Activated CD4-positive, alpha-beta T cell treated with anti-CD3 and anti-CD28 coated beads for 36 hours (primary cell): ENCODE data around the gene CST4. TPM values are rescaled to one million over a fixed set of nuclear protein-coding genes. Genes with fewer than 3 reads are reported as not detected.
"Not testable (repeated sequence)": the region's sequence is repeated elsewhere in the genome, so short reads cannot be mapped to it uniquely, and the experiment has no call there.

Source experiments
- ATAC-seq: fragments of 200-7000 bp; cut with Tn5 transposase; one replicate; pipeline ENCODE4 v1.10.0; 2021; ENCODE audit warnings: mild to moderate bottlenecking, moderate library complexity
- CTCF ChIA-PET: fragments of 350-600 bp; sonication (Branson Sonifier 250); formaldehyde crosslinking; loops from one replicate; lab custom pipeline; 2021; ENCODE audit warnings: antibody characterized with exemption; lab: Charles Lee
- POLR2A ChIA-PET: fragments of 350-600 bp; sonication (Branson Sonifier 250); formaldehyde crosslinking; loops from one replicate; lab custom pipeline; 2021; ENCODE audit warnings: antibody characterized with exemption, inconsistent platforms; lab: Charles Lee
- DNase-seq: peaks from one replicate; pipeline ENCODE4 v3.0.0-alpha.2; 2020
- H3K27ac Mint-ChIP-seq: one replicate; pipeline ENCODE4 v1.8.0; 2021; ENCODE audit warnings: mixed read lengths
- H3K27me3 Mint-ChIP-seq: one replicate; pipeline ENCODE4 v1.8.0; 2021; ENCODE audit warnings: mixed read lengths
- H3K36me3 Mint-ChIP-seq: one replicate; pipeline ENCODE4 v1.8.0; 2021; ENCODE audit warnings: low read depth, mixed read lengths
- H3K4me1 Mint-ChIP-seq: one replicate; pipeline ENCODE4 v1.8.0; 2021; ENCODE audit warnings: mixed read lengths
- H3K4me3 Mint-ChIP-seq: one replicate; pipeline ENCODE4 v1.8.0; 2021; ENCODE audit warnings: mild to moderate bottlenecking, moderate library complexity, mixed read lengths
- H3K9me3 Mint-ChIP-seq: one replicate; pipeline ENCODE4 v1.8.0; 2021; ENCODE audit warnings: low read depth, mixed read lengths
- intact Hi-C, 2 experiments: fragments of 100-400 bp; cut with DNase I in 1 of 2; cut with micrococcal nuclease in 1 of 2; formaldehyde crosslinking; loops; one replicate each; pipeline versions ENCODE4 v1.14.2 to v1.15.1; 2022 to 2024; cut with DNase I, micrococcal nuclease
- total RNA-seq, 2 experiments: library from RNA; stranded (reverse); gene quantifications; one replicate each; pipeline ENCODE4 v1.2.3, GENCODE V29; 2021

The CST4 gene
- not detected for total RNA-seq

- H3K4me3 Mint-ChIP-seq, POLR2A ChIA-PET, CTCF ChIA-PET, H3K27me3 Mint-ChIP-seq, H3K9me3 Mint-ChIP-seq, H3K36me3 Mint-ChIP-seq, ATAC-seq, H3K27ac Mint-ChIP-seq, DNase-seq, H3K4me1 Mint-ChIP-seq, intact Hi-C loops: not testable (repeated sequence)
Observed at GRCh38 chr20:23688684-23689398, at the start of gene CST4. Gene CST4 (minus strand): TSS chr20:23689038. CDS start chr20:23688969, 69 bp downstream.

GRCh38 chr20:23735391-23735790 is 46.6 kb upstream of the CST4 start:
- DNase-seq, ATAC-seq, CTCF ChIA-PET, H3K4me1 Mint-ChIP-seq, H3K27ac Mint-ChIP-seq, intact Hi-C loops, H3K36me3 Mint-ChIP-seq, H3K27me3 Mint-ChIP-seq, POLR2A ChIA-PET, H3K9me3 Mint-ChIP-seq, H3K4me3 Mint-ChIP-seq: not testable (repeated sequence)

- CTCF ChIA-PET, ATAC-seq, H3K9me3 Mint-ChIP-seq, DNase-seq, H3K27ac Mint-ChIP-seq, H3K4me3 Mint-ChIP-seq, H3K36me3 Mint-ChIP-seq, H3K27me3 Mint-ChIP-seq, H3K4me1 Mint-ChIP-seq, intact Hi-C loops, POLR2A ChIA-PET: not testable (repeated sequence)
Observed at GRCh38 chr20:23734949-23735348, 46.1 kb upstream of the CST4 start.

GRCh38 chr20:23734440-23734839 is 45.6 kb upstream of the CST4 start:
- H3K4me3 Mint-ChIP-seq, H3K9me3 Mint-ChIP-seq, H3K27ac Mint-ChIP-seq, H3K4me1 Mint-ChIP-seq, H3K27me3 Mint-ChIP-seq, POLR2A ChIA-PET, ATAC-seq, CTCF ChIA-PET, intact Hi-C loops, H3K36me3 Mint-ChIP-seq, DNase-seq: not testable (repeated sequence)

- ChIA-PET POLR2A (no interaction called here), CTCF (no interaction called here)
- intact Hi-C loops, result no loop called here
- Mint-ChIP-seq H3K27ac (no peak overlapping the region), H3K9me3 (no peaks in the 10 kb centered on the region), H3K27me3 (peaks cover 5% of the 10 kb centered on the region), H3K4me3 (no peak overlapping the region), H3K4me1 (no peaks in the 10 kb centered on the region), H3K36me3 (no peaks in the 10 kb centered on the region)
- no peak for DNase-seq
- ATAC-seq, result no peak
Observed at GRCh38 chr20:23727016-23727415, 38.2 kb upstream of the CST4 start.

- intact Hi-C loops, result no loop called here
- CTCF ChIA-PET, result no interaction called here
- H3K36me3 Mint-ChIP-seq, result no peaks in the 10 kb centered on the region
- no peak for DNase-seq
- no peaks in the 10 kb centered on the region for H3K9me3 Mint-ChIP-seq
- POLR2A ChIA-PET, result no interaction called here
- no peak overlapping the region for H3K4me3 Mint-ChIP-seq
- H3K27me3 Mint-ChIP-seq, result peaks cover 3% of the 10 kb centered on the region
- no peak for ATAC-seq
- H3K27ac Mint-ChIP-seq, result no peak overlapping the region
- H3K4me1 Mint-ChIP-seq, result no peaks in the 10 kb centered on the region
Observed at GRCh38 chr20:23725102-23725501, 36.3 kb upstream of the CST4 start.

GRCh38 chr20:23723659-23724307 is 34.9 kb upstream of the CST4 start:
- H3K27ac Mint-ChIP-seq, H3K4me1 Mint-ChIP-seq, H3K36me3 Mint-ChIP-seq, H3K9me3 Mint-ChIP-seq, H3K4me3 Mint-ChIP-seq, intact Hi-C loops, POLR2A ChIA-PET, H3K27me3 Mint-ChIP-seq, CTCF ChIA-PET: not testable (repeated sequence)
- peak; percentile 61 for DNase-seq
- ATAC-seq, result peak; percentile 58

- H3K4me1 Mint-ChIP-seq, intact Hi-C loops, ATAC-seq, POLR2A ChIA-PET, H3K36me3 Mint-ChIP-seq, H3K27ac Mint-ChIP-seq, CTCF ChIA-PET, H3K4me3 Mint-ChIP-seq, H3K27me3 Mint-ChIP-seq, DNase-seq, H3K9me3 Mint-ChIP-seq: not testable (repeated sequence)
Observed at GRCh38 chr20:23722851-23723250, 34.0 kb upstream of the CST4 start.

GRCh38 chr20:23721962-23722361 is 33.1 kb upstream of the CST4 start:
- ChIA-PET CTCF (no interaction called here), POLR2A (no interaction called here)
- Mint-ChIP-seq H3K36me3 (no peaks in the 10 kb centered on the region), H3K27me3 (peaks cover 9% of the 10 kb centered on the region), H3K27ac (no peak overlapping the region), H3K4me3 (no peak overlapping the region), H3K4me1 (no peaks in the 10 kb centered on the region), H3K9me3 (no peaks in the 10 kb centered on the region)
- intact Hi-C loops, result no loop called here
- no peak for ATAC-seq
- no peak for DNase-seq

GRCh38 chr20:23719351-23719750 is 30.5 kb upstream of the CST4 start:
- DNase-seq, POLR2A ChIA-PET, ATAC-seq, H3K4me1 Mint-ChIP-seq, H3K27me3 Mint-ChIP-seq, H3K9me3 Mint-ChIP-seq, intact Hi-C loops, H3K27ac Mint-ChIP-seq, CTCF ChIA-PET, H3K36me3 Mint-ChIP-seq, H3K4me3 Mint-ChIP-seq: not testable (repeated sequence)

GRCh38 chr20:23711778-23712177 is 22.9 kb upstream of the CST4 start:
- H3K4me3 Mint-ChIP-seq, H3K27me3 Mint-ChIP-seq, DNase-seq, H3K36me3 Mint-ChIP-seq, ATAC-seq, H3K27ac Mint-ChIP-seq, intact Hi-C loops, H3K4me1 Mint-ChIP-seq, H3K9me3 Mint-ChIP-seq, POLR2A ChIA-PET, CTCF ChIA-PET: not testable (repeated sequence)

GRCh38 chr20:23710771-23711170 is 21.9 kb upstream of the CST4 start:
- H3K4me1 Mint-ChIP-seq, result no peaks in the 10 kb centered on the region
- H3K9me3 Mint-ChIP-seq, result no peaks in the 10 kb centered on the region
- ChIA-PET POLR2A (no interaction called here), CTCF (no interaction called here)
- H3K27me3 Mint-ChIP-seq, result no peaks in the 10 kb centered on the region
- H3K4me3 Mint-ChIP-seq, result no peak overlapping the region
- intact Hi-C loops, result no loop called here
- H3K27ac Mint-ChIP-seq, result no peak overlapping the region
- ATAC-seq (no peak), DNase-seq (no peak)
- H3K36me3 Mint-ChIP-seq, result no peaks in the 10 kb centered on the region
